PC-3 (cell line): ENCODE measurements around the gene ALG14. TPM values are rescaled to one million over a fixed set of nuclear protein-coding genes. Genes with fewer than 3 reads are reported as not detected.

Experiments used
- ATAC-seq: fragments of 200-7000 bp; cut with Tn5 transposase; 2 replicates; pipeline ENCODE4 v1.9.1; 2020; ENCODE audit warnings: mild to moderate bottlenecking, moderate library complexity
- BruUV-seq: library from RNA; stranded (reverse); fragments of 400-500 nt; replicated peaks from 2 replicates; lab custom pipeline; 2021; lab: Mats Ljungman, UMichigan
- CTCF ChIA-PET: fragments of 300-600 bp; sonication (Branson Sonifier 250); formaldehyde crosslinking; loops from one replicate; lab custom pipeline; 2022; ENCODE audit warnings: antibody characterized with exemption; lab: Charles Lee
- POLR2A ChIA-PET: fragments of 300-600 bp; sonication (Branson Sonifier 250); formaldehyde crosslinking; loops from one replicate; lab custom pipeline; 2022; ENCODE audit warnings: antibody characterized with exemption; ENCODE audit not compliant: unreplicated experiment; lab: Charles Lee
- DNase-seq: peaks from one replicate; pipeline ENCODE4 v3.0.0-alpha.2; 2015
- H2AFZ ChIP-seq: fragments of 300-600 bp; sonication (generic); 2 replicates; pipeline ENCODE4 v1.6.0; 2016; ENCODE audit warnings: antibody characterized with exemption, low read length
- H3F3A ChIP-seq: fragments of 300-600 bp; sonication (generic); one replicate; pipeline ENCODE4 v1.6.0; 2017; ENCODE audit warnings: antibody characterized with exemption, low read length, control low read depth, mild to moderate bottlenecking; ENCODE audit not compliant: unreplicated experiment
- H3K27ac ChIP-seq: fragments of 300-600 bp; sonication (generic); 2 replicates; pipeline ENCODE4 v1.5.1; 2016; ENCODE audit warnings: mild to moderate bottlenecking, low read length
- H3K27me3 ChIP-seq: fragments of 300-600 bp; sonication (generic); 2 replicates; pipeline ENCODE4 v1.6.1; 2016; ENCODE audit warnings: low read length, mixed read lengths
- H3K36me3 ChIP-seq: fragments of 300-600 bp; sonication (generic); 2 replicates; pipeline ENCODE4 v1.6.1; 2016; ENCODE audit warnings: low read depth, mixed run types, low read length, mixed read lengths
- H3K4me1 ChIP-seq: fragments of 300-600 bp; sonication (generic); 2 replicates; pipeline ENCODE4 v1.5.1; 2016; ENCODE audit warnings: low read length; ENCODE audit not compliant: insufficient read depth
- H3K4me2 ChIP-seq: fragments of 300-600 bp; sonication (generic); 2 replicates; pipeline ENCODE4 v1.6.0; 2016; ENCODE audit warnings: low read length
- H3K4me3 ChIP-seq: fragments of 300-600 bp; sonication (generic); 2 replicates; pipeline ENCODE4 v1.5.1; 2016; ENCODE audit warnings: mild to moderate bottlenecking, low read length, mixed read lengths
- H3K79me2 ChIP-seq: fragments of 300-600 bp; sonication (generic); 2 replicates; pipeline ENCODE4 v1.6.1; 2017; ENCODE audit warnings: low read length, mixed read lengths
- H3K9ac ChIP-seq: fragments of 300-600 bp; sonication (generic); 2 replicates; pipeline ENCODE4 v1.6.0; 2016; ENCODE audit warnings: mild to moderate bottlenecking, low read length
- H3K9me2 ChIP-seq: fragments of 300-600 bp; sonication (generic); replicated peaks from 2 replicates; pipeline ENCODE4 v1.6.1; 2016; ENCODE audit warnings: mixed run types, low read length, mixed read lengths
- H3K9me3 ChIP-seq: fragments of 300-600 bp; sonication (generic); 2 replicates; pipeline ENCODE4 v1.6.1; 2016; ENCODE audit warnings: low read length, mixed read lengths
- H4K20me1 ChIP-seq: fragments of 300-600 bp; sonication (generic); 2 replicates; pipeline ENCODE4 v1.6.1; 2016; ENCODE audit warnings: low read length, mixed read lengths
- EZH2 ChIP-seq: fragments of 300-600 bp; sonication (generic); IDR thresholded peaks from one replicate; pipeline ENCODE4 v1.6.1; 2017; ENCODE audit warnings: antibody characterized with exemption, mild to moderate bottlenecking, low read length; ENCODE audit not compliant: unreplicated experiment
- EZH2phosphoT487 ChIP-seq: fragments of 300-600 bp; sonication (generic); IDR thresholded peaks from 2 replicates; pipeline ENCODE4 v1.6.1; 2018; ENCODE audit warnings: mild to moderate bottlenecking, antibody characterized with exemption, low read length, borderline replicate concordance
- intact Hi-C: fragments of 100-400 bp; cut with micrococcal nuclease; formaldehyde crosslinking; loops from 2 replicates; pipeline ENCODE4 v1.9.0; 2023
- total RNA-seq: library from RNA; depleted of rRNA; stranded (reverse); fragments of >200 nt; gene quantifications from 2 replicates; pipeline ENCODE4 v1.2.3, GENCODE V29; 2014
- TF ChIP-seq, protein P1 (sequence below): fragments of 300-600 bp; sonication (generic); conservative IDR thresholded peaks from 2 replicates; pipeline ENCODE4 v1.5.1; 2017; ENCODE audit warnings: antibody characterized with exemption, low read depth, mild to moderate bottlenecking, low read length

The ALG14 gene
- total RNA-seq, 1 experiment from 2014 or later: 3.4 TPM

DNA sequence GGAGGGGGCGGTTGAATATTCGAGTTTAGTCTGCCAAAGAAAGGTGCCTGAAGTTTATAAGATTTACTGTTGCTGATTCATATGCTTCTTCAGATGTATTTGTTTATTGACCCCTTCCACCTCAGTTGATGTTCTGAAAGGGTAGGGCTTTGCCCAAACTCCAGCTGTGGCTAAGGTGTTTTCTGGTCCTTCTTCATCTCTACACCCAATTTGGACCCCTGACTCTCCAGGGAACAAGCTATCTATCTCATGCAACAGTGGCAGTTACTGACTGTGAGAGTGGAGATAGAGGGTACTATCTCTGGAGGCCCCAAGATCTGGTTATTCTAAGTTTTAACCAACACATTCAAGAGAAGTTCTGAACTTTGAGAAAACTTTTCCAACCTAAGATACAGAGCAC lies 12.6 kb upstream of the ALG14 start:
- no peaks in the 10 kb centered on the region for H3F3A ChIP-seq
- H3K4me3 ChIP-seq: no peak overlapping the region
- H3K27me3 ChIP-seq: no peaks in the 10 kb centered on the region
- H4K20me1 ChIP-seq: no peaks in the 10 kb centered on the region
- BruUV-seq: no TSS peak
- POLR2A ChIA-PET: interaction anchor here (0.6 kb wide), 1 partner anchor 138 kb away, joined by 3 read pairs; no protein-coding TSS in a partner anchor
- no peak overlapping the region for H3K9ac ChIP-seq
- H3K79me2 ChIP-seq: no peaks in the 10 kb centered on the region
- peak; percentile 48 for DNase-seq
- intact Hi-C loops: no loop called here
- H3K9me3 ChIP-seq: no peaks in the 10 kb centered on the region
- CTCF ChIA-PET: interaction anchor here (1.5 to 1.9 kb wide), 2 partner anchors 14 to 148 kb away, joined by 10 to 14 read pairs; partner anchors contain the start of gene RWDD3
- peak overlapping the region; percentile 33; the same call in 1 of the 2 replicates for H3K4me2 ChIP-seq
- H3K9me2 ChIP-seq: no peaks in the 10 kb centered on the region
- no peaks in the 10 kb centered on the region for H3K36me3 ChIP-seq
- H2AFZ ChIP-seq: no peak overlapping the region
- peak; percentile 23 for ATAC-seq
- TF ChIP-seq EZH2phosphoT487: no peak
- TF ChIP-seq EZH2: no peak
- TF ChIP-seq, protein P1, sequence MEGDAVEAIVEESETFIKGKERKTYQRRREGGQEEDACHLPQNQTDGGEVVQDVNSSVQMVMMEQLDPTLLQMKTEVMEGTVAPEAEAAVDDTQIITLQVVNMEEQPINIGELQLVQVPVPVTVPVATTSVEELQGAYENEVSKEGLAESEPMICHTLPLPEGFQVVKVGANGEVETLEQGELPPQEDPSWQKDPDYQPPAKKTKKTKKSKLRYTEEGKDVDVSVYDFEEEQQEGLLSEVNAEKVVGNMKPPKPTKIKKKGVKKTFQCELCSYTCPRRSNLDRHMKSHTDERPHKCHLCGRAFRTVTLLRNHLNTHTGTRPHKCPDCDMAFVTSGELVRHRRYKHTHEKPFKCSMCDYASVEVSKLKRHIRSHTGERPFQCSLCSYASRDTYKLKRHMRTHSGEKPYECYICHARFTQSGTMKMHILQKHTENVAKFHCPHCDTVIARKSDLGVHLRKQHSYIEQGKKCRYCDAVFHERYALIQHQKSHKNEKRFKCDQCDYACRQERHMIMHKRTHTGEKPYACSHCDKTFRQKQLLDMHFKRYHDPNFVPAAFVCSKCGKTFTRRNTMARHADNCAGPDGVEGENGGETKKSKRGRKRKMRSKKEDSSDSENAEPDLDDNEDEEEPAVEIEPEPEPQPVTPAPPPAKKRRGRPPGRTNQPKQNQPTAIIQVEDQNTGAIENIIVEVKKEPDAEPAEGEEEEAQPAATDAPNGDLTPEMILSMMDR: no peak
- peak overlapping the region; percentile 71 for H3K27ac ChIP-seq
- H3K4me1 ChIP-seq: peaks cover 34% of the 10 kb centered on the region

DNA sequence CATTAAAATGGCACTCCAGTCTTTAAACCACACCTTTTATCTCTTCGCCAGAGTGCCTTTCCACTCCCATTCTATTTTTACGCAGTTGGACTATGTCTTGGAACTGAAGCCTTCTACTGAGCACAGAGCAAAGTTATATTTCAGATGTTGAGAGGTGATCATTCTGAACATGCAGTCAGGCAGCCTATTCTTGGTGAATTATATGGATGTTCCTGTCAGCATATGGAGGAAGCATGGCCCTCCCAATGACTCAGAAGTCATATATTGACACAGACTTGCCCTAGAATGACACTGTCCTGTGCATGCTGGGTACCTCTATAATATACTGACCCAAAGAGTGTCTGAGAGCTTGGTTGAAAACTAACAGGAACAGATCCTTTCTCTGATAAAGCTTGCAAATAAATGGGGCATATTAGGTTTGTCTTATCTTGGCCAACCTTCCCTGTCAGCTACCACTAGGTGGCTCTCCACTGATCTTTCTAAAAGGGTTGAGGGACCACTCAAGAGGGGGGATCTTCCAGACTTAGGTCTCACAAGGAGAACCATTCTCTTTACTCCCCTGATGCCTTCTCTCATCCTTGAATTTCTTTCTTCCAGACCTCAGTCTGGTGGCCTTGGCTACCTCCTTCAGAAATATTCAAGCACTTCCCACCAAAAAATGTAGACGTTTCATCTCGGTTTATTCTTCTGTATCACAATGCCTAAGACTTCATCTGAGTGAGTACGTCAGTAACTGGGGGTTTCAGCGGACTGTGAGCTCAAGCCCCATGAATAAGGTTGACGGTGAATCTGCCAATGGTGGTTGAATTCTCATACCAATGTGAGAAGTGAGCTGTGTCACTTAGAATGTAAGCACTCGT lies 11.8 kb upstream of the ALG14 start:
- DNase-seq (peak; percentile 77), ATAC-seq (peak; percentile 92)
- POLR2A ChIA-PET: interaction anchor here (0.5 to 0.6 kb wide), 3 partner anchors 15 to 342 kb away, joined by 3 to 5 read pairs (median 3); no protein-coding TSS in a partner anchor
- H4K20me1 ChIP-seq: no peaks in the 10 kb centered on the region
- peak overlapping the region; percentile 6; the same call in 1 of the 2 replicates for H3K9ac ChIP-seq
- intact Hi-C loops: loop anchor here (1.0 kb wide), 4 partner anchors 11 to 150 kb away; partner anchors contain the start of gene RWDD3
- H3K9me2 ChIP-seq: no peaks in the 10 kb centered on the region
- H3K4me3 ChIP-seq: no peak overlapping the region
- peaks cover 34% of the 10 kb centered on the region for H3K4me1 ChIP-seq
- CTCF ChIA-PET: interaction anchor here (0.5 to 1.9 kb wide), 8 partner anchors 12 to 482 kb away, joined by 3 to 14 read pairs (median 4); partner anchors contain the start of genes ALG14, RWDD3 and TLCD4
- H3K79me2 ChIP-seq: no peaks in the 10 kb centered on the region
- TF ChIP-seq EZH2phosphoT487 (no peak), EZH2 (no peak)
- TF ChIP-seq, protein P1: peak; percentile 88
- no peaks in the 10 kb centered on the region for H3K9me3 ChIP-seq
- peak overlapping the region; percentile 71 for H3K27ac ChIP-seq
- no peaks in the 10 kb centered on the region for H3K36me3 ChIP-seq
- H3K27me3 ChIP-seq: no peaks in the 10 kb centered on the region
- H3K4me2 ChIP-seq: peak overlapping the region; percentile 33
- H3F3A ChIP-seq: no peaks in the 10 kb centered on the region
- H2AFZ ChIP-seq: peak overlapping the region; percentile 42
- BruUV-seq: no TSS peak
